GM23338 (cell line): ENCODE data around the gene HDAC8.

Source experiments
- EZH2 ChIP-seq: fragments of 200-600 bp; sonication (generic); IDR thresholded peaks from one replicate; pipeline ENCODE4 v1.8.0; 2017; ENCODE audit warnings: antibody characterized with exemption, mild to moderate bottlenecking, low read depth; ENCODE audit not compliant: unreplicated experiment
- EZH2phosphoT487 ChIP-seq: fragments of 200-600 bp; sonication (generic); IDR thresholded peaks from one replicate; pipeline ENCODE4 v1.8.1; 2018; ENCODE audit warnings: antibody characterized with exemption; ENCODE audit not compliant: unreplicated experiment

DNA sequence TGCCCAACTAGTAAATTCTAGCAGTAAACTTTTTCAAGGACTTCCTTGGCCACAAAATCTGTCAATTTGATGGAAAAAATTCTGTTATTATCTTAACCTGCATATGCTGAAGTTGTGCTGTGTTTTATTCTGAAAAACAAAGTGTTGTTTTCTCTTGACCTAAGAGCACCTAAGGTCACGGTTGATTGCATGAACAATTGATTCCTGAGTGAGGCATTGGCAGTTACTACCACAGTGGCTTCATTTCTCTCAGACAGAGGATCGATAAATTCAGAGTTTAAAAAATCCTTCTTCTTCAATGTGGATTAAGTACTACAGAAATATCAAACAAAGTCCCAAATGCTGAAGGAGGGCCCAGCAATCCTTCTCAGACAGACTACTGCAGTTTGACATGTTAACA lies 6.2 kb downstream of the HDAC8 start:
- TF ChIP-seq EZH2 (no peak), EZH2phosphoT487 (no peak)
